SK-N-SH (cell line): ENCODE results near the gene CLEC19A. TPM values are rescaled to one million over a fixed set of nuclear protein-coding genes. Genes with fewer than 3 reads are reported as not detected.

Experiments
- polyA plus RNA-seq, 3 experiments: library from polyadenylated mRNA; depleted of rRNA; stranded (reverse); fragments of >200 nt; gene quantifications; 2 replicates each; pipeline ENCODE4 v1.2.3, GENCODE V29; 2012

CLEC19A gene
- polyA plus RNA-seq, 1 of the 3 experiments (the other 2 are of a cell fraction), result not detected

Other genes starting within 250 kb of the CLEC19A start
- 17.9 and 24.0 TPM in 2 replicates for gene COQ7, start 218.1 kb upstream of the CLEC19A start, polyA plus RNA-seq (2012; rRNA removed)
- 4.3 and 4.7 TPM in 2 replicates for gene ITPRIPL2, start 171.8 kb upstream of the CLEC19A start, polyA plus RNA-seq (2012; rRNA removed)
- gene SYT17, start 117.5 kb upstream of the CLEC19A start, polyA plus RNA-seq (2012; rRNA removed), result 0.21 and 0.39 TPM in 2 replicates
- not detected in 2 replicates for gene TMC5, start 132.2 kb downstream of the CLEC19A start, polyA plus RNA-seq (2012; rRNA removed)
- 37.0 and 40.5 TPM in 2 replicates for gene GDE1, start 236.4 kb downstream of the CLEC19A start, polyA plus RNA-seq (2012; rRNA removed)
- 5.4 and 7.0 TPM in 2 replicates for gene CCP110, start 238.2 kb downstream of the CLEC19A start, polyA plus RNA-seq (2012; rRNA removed)